Activated CD8-positive, alpha-beta memory T cell treated with anti-CD3 and anti-CD28 coated beads, Interleukin-2, amount 50 U/mL, for 4 hours (primary cell): ENCODE data around the gene BAZ2B.
"Not testable (repeated sequence)": the region's sequence is repeated elsewhere in the genome, so short reads cannot be mapped to it uniquely, and the experiment has no call there.

Source experiments
- DNase-seq: peaks from one replicate; pipeline ENCODE4 v3.0.0-alpha.2; 2020

BAZ2B gene, protein sequence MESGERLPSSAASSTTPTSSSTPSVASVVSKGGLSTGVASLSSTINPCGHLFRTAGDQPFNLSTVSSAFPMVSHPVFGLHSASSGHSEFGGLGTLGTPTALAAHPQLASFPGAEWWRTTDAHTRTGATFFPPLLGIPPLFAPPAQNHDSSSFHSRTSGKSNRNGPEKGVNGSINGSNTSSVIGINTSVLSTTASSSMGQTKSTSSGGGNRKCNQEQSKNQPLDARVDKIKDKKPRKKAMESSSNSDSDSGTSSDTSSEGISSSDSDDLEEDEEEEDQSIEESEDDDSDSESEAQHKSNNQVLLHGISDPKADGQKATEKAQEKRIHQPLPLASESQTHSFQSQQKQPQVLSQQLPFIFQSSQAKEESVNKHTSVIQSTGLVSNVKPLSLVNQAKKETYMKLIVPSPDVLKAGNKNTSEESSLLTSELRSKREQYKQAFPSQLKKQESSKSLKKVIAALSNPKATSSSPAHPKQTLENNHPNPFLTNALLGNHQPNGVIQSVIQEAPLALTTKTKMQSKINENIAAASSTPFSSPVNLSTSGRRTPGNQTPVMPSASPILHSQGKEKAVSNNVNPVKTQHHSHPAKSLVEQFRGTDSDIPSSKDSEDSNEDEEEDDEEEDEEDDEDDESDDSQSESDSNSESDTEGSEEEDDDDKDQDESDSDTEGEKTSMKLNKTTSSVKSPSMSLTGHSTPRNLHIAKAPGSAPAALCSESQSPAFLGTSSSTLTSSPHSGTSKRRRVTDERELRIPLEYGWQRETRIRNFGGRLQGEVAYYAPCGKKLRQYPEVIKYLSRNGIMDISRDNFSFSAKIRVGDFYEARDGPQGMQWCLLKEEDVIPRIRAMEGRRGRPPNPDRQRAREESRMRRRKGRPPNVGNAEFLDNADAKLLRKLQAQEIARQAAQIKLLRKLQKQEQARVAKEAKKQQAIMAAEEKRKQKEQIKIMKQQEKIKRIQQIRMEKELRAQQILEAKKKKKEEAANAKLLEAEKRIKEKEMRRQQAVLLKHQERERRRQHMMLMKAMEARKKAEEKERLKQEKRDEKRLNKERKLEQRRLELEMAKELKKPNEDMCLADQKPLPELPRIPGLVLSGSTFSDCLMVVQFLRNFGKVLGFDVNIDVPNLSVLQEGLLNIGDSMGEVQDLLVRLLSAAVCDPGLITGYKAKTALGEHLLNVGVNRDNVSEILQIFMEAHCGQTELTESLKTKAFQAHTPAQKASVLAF (N-terminal part only)

DNA sequence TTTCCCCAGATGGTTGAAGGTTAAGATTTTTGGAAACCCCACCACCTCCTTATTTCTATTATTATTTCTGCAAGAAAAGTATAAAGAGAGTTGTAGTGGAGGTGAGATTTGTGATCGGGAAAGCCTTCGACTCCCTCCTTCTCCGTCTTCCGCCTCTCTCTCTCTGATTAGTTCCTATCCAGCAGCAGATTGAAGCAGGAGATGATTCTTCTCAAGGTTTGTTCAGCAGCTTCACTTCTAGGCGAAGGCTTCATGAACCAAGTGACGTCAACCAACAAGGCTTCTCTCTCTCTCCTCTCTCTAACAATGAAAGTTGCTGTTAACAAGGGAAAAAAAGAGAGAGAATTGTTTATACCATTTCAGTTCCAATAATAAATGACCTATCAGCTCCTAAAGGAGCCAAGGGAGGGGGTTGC is at the start of gene BAZ2B:
TSS of gene BAZ2B (minus strand) at position 263 of the 416 bp plus-strand sequence. CDS start 137,829 bp downstream, outside the sequence.
- DNase-seq, result no peak

DNA sequence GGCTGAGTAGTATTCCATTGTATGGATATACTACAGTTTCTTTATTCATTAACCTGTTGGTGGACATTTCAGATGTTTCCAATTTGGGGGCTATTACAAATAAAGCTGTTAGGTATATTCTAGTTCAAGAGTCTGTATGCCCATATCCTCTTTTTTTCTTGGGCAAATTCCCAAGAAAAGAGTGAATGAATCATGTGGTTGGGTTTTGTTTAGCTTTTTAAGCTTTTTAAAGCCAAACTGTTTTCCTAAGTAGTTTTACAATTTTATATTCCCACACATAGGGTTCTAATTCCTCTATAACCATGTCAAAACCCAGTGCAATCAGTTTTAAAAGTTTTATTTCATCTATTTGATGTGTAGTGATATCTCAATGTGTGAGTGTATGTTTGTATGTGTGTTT is 44.9 kb upstream of the BAZ2B start:
- DNase-seq, result no peak

GRCh38 chr2:159658881-159659873 is 42.8 kb upstream of the BAZ2B start:
- no peak for DNase-seq

GRCh38 chr2:159653962-159654361 is 37.6 kb upstream of the BAZ2B start:
- no peak for DNase-seq

DNA sequence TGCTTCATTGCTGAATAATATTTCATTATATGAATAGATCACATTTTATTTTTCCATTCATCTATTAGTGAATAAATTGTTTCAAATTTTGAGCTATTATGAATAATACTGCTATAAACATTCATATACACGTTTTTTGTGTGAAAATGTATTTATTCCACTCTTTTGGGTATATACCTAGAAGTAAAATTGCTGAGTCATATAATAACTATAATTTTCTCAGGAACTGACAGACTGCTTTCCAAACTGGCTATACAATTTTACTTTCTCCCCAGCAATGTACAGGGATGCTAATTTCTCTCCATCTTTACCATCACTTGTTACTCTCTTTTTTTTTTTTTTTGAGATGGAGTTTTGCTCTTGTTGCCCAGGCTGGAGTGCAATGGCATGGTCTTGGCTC is 35.5 kb upstream of the BAZ2B start:
- DNase-seq, result no peak

GRCh38 chr2:159650574-159650973 is 34.2 kb upstream of the BAZ2B start:
- DNase-seq, result no peak

DNA sequence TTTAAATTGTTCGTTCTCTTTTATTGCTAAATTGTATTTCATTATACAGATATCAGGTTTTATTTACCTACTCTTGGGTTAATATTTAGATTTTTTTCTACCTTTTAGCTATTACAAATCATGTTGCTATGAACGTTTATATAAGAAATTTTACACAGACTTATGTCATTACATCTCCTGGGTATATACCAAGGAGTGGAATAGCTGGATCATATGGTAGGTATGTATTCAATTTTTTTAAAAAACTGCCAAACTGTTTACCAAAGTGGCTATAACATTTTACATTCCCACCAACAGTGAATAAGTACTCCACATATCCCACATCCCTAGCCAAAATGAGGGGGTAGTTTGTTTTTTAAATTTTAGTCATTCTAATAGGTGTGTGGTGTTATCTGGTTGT is 32.3 kb upstream of the BAZ2B start:
- DNase-seq, result no peak

DNA sequence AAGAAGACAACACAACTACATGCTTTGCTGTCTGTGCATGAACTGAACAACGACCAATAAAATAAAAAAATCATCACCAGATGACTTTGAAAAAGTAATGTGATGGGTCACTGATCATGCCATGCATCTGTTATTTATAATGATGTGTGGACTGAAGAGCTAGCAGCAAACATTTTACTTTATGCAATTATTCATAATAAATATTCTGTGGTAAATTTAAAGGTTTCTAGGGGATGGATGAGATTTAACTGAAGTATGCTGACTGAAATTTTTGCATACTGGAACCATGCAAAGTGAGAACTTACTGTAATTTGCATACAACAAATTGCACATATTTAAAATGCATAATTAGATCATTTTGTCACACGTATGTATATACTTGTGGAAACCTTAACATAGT is 31.3 kb upstream of the BAZ2B start:
- no peak for DNase-seq

- DNase-seq, result no peak
These were observed 23.8 kb upstream of the BAZ2B start for GRCh38 chr2:159640176-159640575.

DNA sequence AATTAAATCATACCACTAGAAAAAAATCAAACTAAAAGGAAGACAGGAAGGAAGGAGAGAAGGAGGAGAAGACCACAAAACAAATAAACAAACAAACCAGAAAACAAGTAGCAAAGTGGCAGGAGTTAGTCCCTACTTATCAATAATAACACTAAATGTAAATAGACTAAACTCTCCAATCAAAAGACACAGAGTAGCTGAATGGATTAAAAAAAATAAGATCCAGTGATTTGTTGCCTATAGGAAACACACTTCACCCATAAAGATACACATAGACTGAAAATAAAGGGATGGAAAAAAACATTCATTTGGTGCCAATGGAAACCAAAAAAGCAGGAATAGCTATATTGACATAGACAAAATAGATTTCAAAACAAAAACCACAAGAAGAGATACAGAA is 23.4 kb upstream of the BAZ2B start:
- DNase-seq, result no peak

- no peak for DNase-seq
These were observed 22.7 kb upstream of the BAZ2B start for GRCh38 chr2:159639071-159639470.

- DNase-seq, result no peak
These were observed 21.7 kb upstream of the BAZ2B start for GRCh38 chr2:159637988-159638501.

GRCh38 chr2:159637240-159637639 is 20.9 kb upstream of the BAZ2B start:
- no peak for DNase-seq

GRCh38 chr2:159635006-159635789 is 18.9 kb upstream of the BAZ2B start:
- DNase-seq, result no peak

- no peak for DNase-seq
These were observed 16.9 kb upstream of the BAZ2B start for GRCh38 chr2:159633219-159633618.

- not testable (repeated sequence) for DNase-seq
These were observed 9.3 kb upstream of the BAZ2B start for GRCh38 chr2:159625628-159626027.

DNA sequence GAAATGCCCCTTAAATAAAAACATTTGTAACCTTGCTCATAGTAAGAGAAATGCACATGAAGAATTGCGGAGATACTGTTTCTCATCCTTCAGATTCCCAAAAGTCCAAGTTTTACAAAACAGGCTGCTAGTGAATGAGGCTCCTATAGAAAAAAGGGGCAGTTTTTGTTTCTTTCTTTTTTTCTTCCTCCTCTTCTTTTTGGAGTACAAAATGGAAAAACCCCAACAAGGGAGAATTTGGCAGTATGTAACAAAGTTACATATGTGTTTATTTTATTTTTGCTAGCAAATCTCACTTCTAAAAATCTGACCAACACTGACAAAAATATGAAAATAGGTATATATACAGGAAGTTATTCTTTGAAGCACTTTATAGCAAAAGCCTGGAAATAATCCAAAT is 7.1 kb upstream of the BAZ2B start:
- no peak for DNase-seq

- no peak for DNase-seq
These were observed 6.6 kb upstream of the BAZ2B start for GRCh38 chr2:159622966-159623365.

GRCh38 chr2:159620796-159621195 is 4.4 kb upstream of the BAZ2B start:
- no peak for DNase-seq

- no peak for DNase-seq
These were observed 1.3 kb upstream of the BAZ2B start for GRCh38 chr2:159617646-159618045.

GRCh38 chr2:159617100-159617499 is 752 bp upstream of the BAZ2B start:
- no peak for DNase-seq
